A549 (cell line): ENCODE measurements around the gene VAT1. TPM values are rescaled to one million over a fixed set of nuclear protein-coding genes. Genes with fewer than 3 reads are reported as not detected.
"Not testable (repeated sequence)": the region's sequence is repeated elsewhere in the genome, so short reads cannot be mapped to it uniquely, and the experiment has no call there.

Source experiments
- ATAC-seq, 2 experiments: fragments of 200-7000 bp in 1 of 2; fragments of >200 bp in 1 of 2; cut with Nextera tagmentation in 1 of 2; cut with Tn5 transposase in 1 of 2; 3 replicates each; pipeline versions ENCODE4 v1.8.0 to v1.9.1; 2018 to 2020; ENCODE audit warnings: mild to moderate bottlenecking in 1 of 2, moderate library complexity in 1 of 2
- CTCF ChIA-PET: fragments of 300-600 bp; sonication (Branson Sonifier 250); formaldehyde crosslinking; extraction: SDS; loops from one replicate; lab custom pipeline; 2021; ENCODE audit warnings: antibody characterized with exemption, inconsistent platforms; lab: Yijun Ruan, JAX
- POLR2A ChIA-PET: fragments of 350-600 bp; formaldehyde crosslinking; extraction: SDS; loops from one replicate; lab custom pipeline; 2021; ENCODE audit warnings: antibody characterized with exemption, inconsistent platforms; lab: Yijun Ruan, JAX
- DNase-seq, 2 experiments: peaks; one replicate each; pipeline versions ENCODE4 v3.0.0 to v3.0.0-alpha.2; 2011 to 2016; ENCODE audit warnings: low read depth in 1 of 2, low spot score in 1 of 2
- FAIRE-seq: peaks from 2 replicates; lab custom pipeline; 2011; peaks lifted over from hg19 to GRCh38; lab: Jason Lieb, UNC
- H3K27ac ChIP-seq, 2 experiments: fragments of >200 bp; sonication (Bioruptor Twin); formaldehyde crosslinking; 3 replicates each; pipeline ENCODE4 v1.5.1; 2016 to 2017
- H3K4me1 ChIP-seq: fragments of >200 bp; sonication (Bioruptor Twin); formaldehyde crosslinking; 3 replicates; pipeline ENCODE4 v1.6.1; 2016
- H3K4me2 ChIP-seq: fragments of >200 bp; sonication (Bioruptor Twin); formaldehyde crosslinking; 3 replicates; pipeline ENCODE4 v1.6.1; 2016
- H3K4me3 ChIP-seq: fragments of >200 bp; sonication (Bioruptor Twin); formaldehyde crosslinking; 3 replicates; pipeline ENCODE4 v1.5.1; 2016
- H3K9me3 ChIP-seq: fragments of >200 bp; sonication (Bioruptor Twin); formaldehyde crosslinking; 3 replicates; pipeline ENCODE4 v1.6.1; 2016
- BHLHE40 ChIP-seq: IDR thresholded peaks from 2 replicates; pipeline ENCODE4 v1.6.1; 2012; ENCODE audit warnings: low read depth, low read length, inconsistent platforms
- E2F6 ChIP-seq: IDR thresholded peaks from 2 replicates; pipeline ENCODE4 v1.6.1; 2012; ENCODE audit warnings: low read depth, borderline replicate concordance
- EHMT2 ChIP-seq: fragments of 200-600 bp; sonication (generic); IDR thresholded peaks from 2 replicates; pipeline ENCODE4 v1.6.1; 2016; ENCODE audit warnings: antibody characterized with exemption, low read depth, mild to moderate bottlenecking, moderate library complexity
- ELK1 ChIP-seq: fragments of 150-350 bp; IDR thresholded peaks from 2 replicates; pipeline ENCODE4 v1.6.1; 2014; ENCODE audit warnings: low read depth, mild to moderate bottlenecking, low read length
- EP300 ChIP-seq, 2 experiments: fragments of >200 bp; sonication (Bioruptor Twin); formaldehyde crosslinking; IDR thresholded peaks; 2 replicates in 1 of 2; 3 replicates in 1 of 2; pipeline ENCODE4 v1.6.1; 2016 to 2017
- FOXS1 ChIP-seq: fragments of 250-450 bp; sonication (Bioruptor Pico); IDR thresholded peaks from 2 replicates; pipeline ENCODE4 v1.5.0; 2020; ENCODE audit warnings: mild to moderate bottlenecking, moderate library complexity
- HDAC2 ChIP-seq: fragments of 200-600 bp; sonication (generic); IDR thresholded peaks from 2 replicates; pipeline ENCODE4 v1.6.1; 2016
- HOXA7 ChIP-seq: fragments of 250-450 bp; sonication (Bioruptor Pico); IDR thresholded peaks from 2 replicates; pipeline ENCODE4 v1.5.0; 2020; ENCODE audit warnings: mild to moderate bottlenecking, moderate library complexity
- JUN ChIP-seq, 2 experiments: fragments of >200 bp; sonication (Bioruptor Twin); formaldehyde crosslinking; IDR thresholded peaks; 2 replicates in 1 of 2; 3 replicates in 1 of 2; pipeline ENCODE4 v1.6.1; 2016 to 2017
- JUNB ChIP-seq: fragments of >200 bp; sonication (Bioruptor Twin); formaldehyde crosslinking; IDR thresholded peaks from 2 replicates; pipeline ENCODE4 v1.6.1; 2016
- KDM1A ChIP-seq: fragments of 200-600 bp; sonication (generic); IDR thresholded peaks from 2 replicates; pipeline ENCODE4 v1.6.1; 2016; ENCODE audit warnings: low read depth, mild to moderate bottlenecking
- MAFK ChIP-seq: fragments of 450-650 bp; IDR thresholded peaks from 2 replicates; pipeline ENCODE4 v1.6.1; 2014; ENCODE audit not compliant: partially characterized antibody
- MYC ChIP-seq: IDR thresholded peaks from 2 replicates; pipeline ENCODE4 v1.6.1; 2012; ENCODE audit warnings: mild to moderate bottlenecking, inconsistent platforms, low read length, improper control_type of control experiment, borderline replicate concordance
- NFE2L2 ChIP-seq: fragments of 150-350 bp; conservative IDR thresholded peaks from 2 replicates; pipeline ENCODE4 v1.6.1; 2014; ENCODE audit warnings: low read length
- NPAS2 ChIP-seq: fragments of 250-450 bp; sonication (Bioruptor Pico); IDR thresholded peaks from 2 replicates; pipeline ENCODE4 v1.8.0; 2022; ENCODE audit warnings: mild to moderate bottlenecking, moderate library complexity, borderline replicate concordance
- NR3C1 ChIP-seq: fragments of >200 bp; sonication (Bioruptor Twin); formaldehyde crosslinking; IDR thresholded peaks from 3 replicates; pipeline ENCODE4 v1.6.1; 2017
- POLR2A ChIP-seq: IDR thresholded peaks from 2 replicates; pipeline ENCODE4 v1.6.1; 2012; ENCODE audit warnings: mild to moderate bottlenecking, low read length
- RCOR1 ChIP-seq: fragments of 150-350 bp; IDR thresholded peaks from 2 replicates; pipeline ENCODE4 v1.6.1; 2014; ENCODE audit warnings: antibody characterized with exemption, low read length, low read depth
- RNF2 ChIP-seq: fragments of 200-600 bp; sonication (generic); IDR thresholded peaks from 2 replicates; pipeline ENCODE4 v1.6.1; 2016; ENCODE audit warnings: low read depth, mild to moderate bottlenecking, antibody characterized with exemption, moderate library complexity, borderline replicate concordance
- ZC3H11A ChIP-seq: fragments of 450-650 bp; IDR thresholded peaks from 2 replicates; pipeline ENCODE4 v1.6.1; 2014; ENCODE audit warnings: antibody characterized with exemption, mild to moderate bottlenecking
- ZSCAN20 ChIP-seq: fragments of 250-450 bp; sonication (Bioruptor Pico); IDR thresholded peaks from 2 replicates; pipeline ENCODE4 v1.8.0; 2022; ENCODE audit warnings: mild to moderate bottlenecking, moderate library complexity
- WGBS: methylation state at CpG from one replicate; pipeline ENCODE4 v1.1.6; 2017; ENCODE audit errors: missing lambda C conversion rate; 5-methylcytosine and 5-hydroxymethylcytosine counted together
- polyA plus RNA-seq, 4 experiments: library from polyadenylated mRNA; depleted of rRNA in 3 of 4; stranded (reverse); fragments of >200 nt; fragmentation: RNase III in 1 of 4; extraction: RNeasy Plus Mini Kit Qiagen cat#74134 plus additional on column Dnase treatment in 1 of 4; gene quantifications; 2 replicates in 3 of 4; 3 replicates in 1 of 4; pipeline ENCODE4 v1.2.3, GENCODE V29; 2011 to 2017
- TF ChIP-seq, protein P1 (sequence below): fragments of 250-450 bp; sonication (Bioruptor Pico); IDR thresholded peaks from 2 replicates; pipeline ENCODE4 v1.5.0; 2020; ENCODE audit warnings: low read depth, mild to moderate bottlenecking, moderate library complexity
- TF ChIP-seq, protein P2 (sequence below): IDR thresholded peaks from 2 replicates; pipeline ENCODE4 v1.6.1; 2012
- TF ChIP-seq, protein P3 (sequence below): fragments of >200 bp; sonication (Bioruptor Twin); formaldehyde crosslinking; IDR thresholded peaks from 3 replicates; pipeline ENCODE4 v1.5.1; 2016

Gene VAT1
- polyA plus RNA-seq, 2 of the 4 experiments (the other 2 are of a cell fraction): 153 to 167 TPM

DNA sequence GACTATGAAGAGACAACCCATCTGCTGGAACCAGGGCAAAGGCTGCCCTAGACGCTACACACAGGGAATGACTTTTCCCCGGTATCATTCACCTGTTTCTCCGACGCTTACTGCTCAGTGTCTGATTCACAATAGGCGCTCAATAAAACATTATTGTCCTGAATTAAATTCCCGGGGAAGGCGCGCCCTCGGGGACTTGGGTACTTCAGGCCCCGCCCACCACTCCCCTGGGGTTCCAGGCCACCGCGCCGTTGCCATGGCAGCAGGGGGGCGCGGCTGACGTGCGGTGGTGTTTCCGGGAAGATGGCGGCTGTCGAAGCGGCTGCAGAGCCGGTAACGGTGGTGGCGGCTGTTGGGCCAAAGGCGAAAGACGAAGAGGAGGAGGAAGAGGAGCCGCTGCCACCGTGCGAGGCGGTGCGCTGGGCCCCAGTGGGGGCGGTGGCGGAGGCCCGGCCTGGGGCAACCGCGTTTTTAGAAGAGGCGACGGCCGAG, 41.9 kb downstream of the VAT1 start, which contains the start of gene RUNDC1 (continued):
- TF ChIP-seq MYC: no peak
- TF ChIP-seq NR3C1: no peak
- peak; percentile 94 for TF ChIP-seq POLR2A
- TF ChIP-seq, protein P1, sequence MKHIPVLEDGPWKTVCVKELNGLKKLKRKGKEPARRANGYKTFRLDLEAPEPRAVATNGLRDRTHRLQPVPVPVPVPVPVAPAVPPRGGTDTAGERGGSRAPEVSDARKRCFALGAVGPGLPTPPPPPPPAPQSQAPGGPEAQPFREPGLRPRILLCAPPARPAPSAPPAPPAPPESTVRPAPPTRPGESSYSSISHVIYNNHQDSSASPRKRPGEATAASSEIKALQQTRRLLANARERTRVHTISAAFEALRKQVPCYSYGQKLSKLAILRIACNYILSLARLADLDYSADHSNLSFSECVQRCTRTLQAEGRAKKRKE: no peak
- no peak for TF ChIP-seq RCOR1
- TF ChIP-seq ZC3H11A: no peak
- TF ChIP-seq FOXS1 (CRISPR knock-in tag): no peak
- TF ChIP-seq NPAS2: no peak
- no peak for TF ChIP-seq E2F6
- TF ChIP-seq, protein P2, sequence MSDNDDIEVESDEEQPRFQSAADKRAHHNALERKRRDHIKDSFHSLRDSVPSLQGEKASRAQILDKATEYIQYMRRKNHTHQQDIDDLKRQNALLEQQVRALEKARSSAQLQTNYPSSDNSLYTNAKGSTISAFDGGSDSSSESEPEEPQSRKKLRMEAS: peak; percentile 42
- no peak for TF ChIP-seq EP300 (IDR thresholded peaks at IDR 0.05)
- no peak for TF ChIP-seq EHMT2
- peak; percentile 62 to 89; a peak in 2 of 5 replicates for TF ChIP-seq JUN (IDR thresholded peaks at IDR 0.05)
- TF ChIP-seq BHLHE40: no peak
- TF ChIP-seq RNF2: no peak
- no peak for TF ChIP-seq JUNB
- no peak for TF ChIP-seq ZSCAN20 (CRISPR knock-in tag)
- no peak for TF ChIP-seq HOXA7 (CRISPR knock-in tag)
- TF ChIP-seq, protein P3, sequence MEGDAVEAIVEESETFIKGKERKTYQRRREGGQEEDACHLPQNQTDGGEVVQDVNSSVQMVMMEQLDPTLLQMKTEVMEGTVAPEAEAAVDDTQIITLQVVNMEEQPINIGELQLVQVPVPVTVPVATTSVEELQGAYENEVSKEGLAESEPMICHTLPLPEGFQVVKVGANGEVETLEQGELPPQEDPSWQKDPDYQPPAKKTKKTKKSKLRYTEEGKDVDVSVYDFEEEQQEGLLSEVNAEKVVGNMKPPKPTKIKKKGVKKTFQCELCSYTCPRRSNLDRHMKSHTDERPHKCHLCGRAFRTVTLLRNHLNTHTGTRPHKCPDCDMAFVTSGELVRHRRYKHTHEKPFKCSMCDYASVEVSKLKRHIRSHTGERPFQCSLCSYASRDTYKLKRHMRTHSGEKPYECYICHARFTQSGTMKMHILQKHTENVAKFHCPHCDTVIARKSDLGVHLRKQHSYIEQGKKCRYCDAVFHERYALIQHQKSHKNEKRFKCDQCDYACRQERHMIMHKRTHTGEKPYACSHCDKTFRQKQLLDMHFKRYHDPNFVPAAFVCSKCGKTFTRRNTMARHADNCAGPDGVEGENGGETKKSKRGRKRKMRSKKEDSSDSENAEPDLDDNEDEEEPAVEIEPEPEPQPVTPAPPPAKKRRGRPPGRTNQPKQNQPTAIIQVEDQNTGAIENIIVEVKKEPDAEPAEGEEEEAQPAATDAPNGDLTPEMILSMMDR: no peak
- no peak for TF ChIP-seq MAFK
- TF ChIP-seq HDAC2: no peak
- no peak for TF ChIP-seq NFE2L2

DNA sequence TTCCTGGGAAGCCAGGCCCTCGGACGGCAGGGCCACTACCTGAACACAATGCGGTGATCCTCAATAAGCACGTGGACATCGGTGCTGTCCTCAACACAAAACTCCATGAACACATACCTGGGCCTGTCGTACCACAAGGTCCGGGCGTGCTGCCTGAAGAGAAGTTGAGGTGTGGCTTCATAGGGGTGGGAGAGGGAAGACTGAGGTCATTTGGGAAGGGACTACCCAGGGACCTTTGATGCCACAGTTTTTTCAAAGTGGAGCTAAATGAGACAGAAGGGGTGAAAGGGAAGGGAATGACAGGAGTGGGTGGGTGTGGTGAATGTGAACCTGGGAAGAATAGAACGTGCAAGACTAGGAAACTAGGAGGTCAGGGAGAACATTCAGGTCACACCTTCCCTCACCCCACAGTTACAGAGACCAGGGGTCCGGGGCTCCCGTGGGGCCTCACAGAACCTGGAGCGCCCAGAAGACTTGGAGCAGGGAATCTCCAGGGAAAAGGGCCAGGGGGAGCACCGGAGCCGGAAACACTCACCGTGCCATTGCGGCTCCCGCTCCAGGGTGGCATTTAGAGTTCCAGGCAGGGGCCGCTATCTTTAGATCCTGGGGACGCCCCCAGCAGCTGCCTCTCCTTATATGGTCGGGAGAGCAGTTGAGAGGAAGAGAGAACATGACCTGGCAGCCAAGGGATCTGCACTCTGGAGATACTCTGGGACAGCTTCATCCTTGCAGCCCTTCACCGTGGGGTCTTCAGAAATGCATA, 42.5 kb downstream of the VAT1 start, which contains the start of gene PTGES3L:
PTGES3L (minus strand) TSS at position 570 of the 763 bp plus-strand sequence; CDS start at position 543, 27 bp downstream.
- Histone ChIP-seq H3K9me3 (no peaks in the 10 kb centered on the region), H3K4me2 (peak within 1 kb of the TSS; percentile 95), H3K4me3 (peak within 1 kb of the TSS; percentile 86), H3K27ac (peak within 1 kb of the TSS; percentile 89 to 96), H3K4me1 (peaks cover 26% of the 10 kb centered on the region)
- DNase-seq (peak; percentile 48 to 57), FAIRE-seq (no peak), ATAC-seq (peak; percentile 51 to 61; a peak in 5 of 6 replicates)
- CTCF ChIA-PET: interaction anchor here (1.0 to 11.1 kb wide), 7 partner anchors 11 to 141 kb away, joined by 3 to 86 read pairs (median 3); partner anchors contain the start of gene RPL27
- peak; percentile 60; the same call in 1 of the 2 replicates for TF ChIP-seq ELK1
- TF ChIP-seq ZC3H11A: no peak
- TF ChIP-seq KDM1A: no peak
- 52% methylated on average over 19 of the region's 21 CpGs for WGBS
- POLR2A ChIA-PET: interaction anchor here (2.0 kb wide), 1 partner anchor 18 kb away, joined by 36 read pairs; the partner anchor contains the start of gene RPL27

DNA sequence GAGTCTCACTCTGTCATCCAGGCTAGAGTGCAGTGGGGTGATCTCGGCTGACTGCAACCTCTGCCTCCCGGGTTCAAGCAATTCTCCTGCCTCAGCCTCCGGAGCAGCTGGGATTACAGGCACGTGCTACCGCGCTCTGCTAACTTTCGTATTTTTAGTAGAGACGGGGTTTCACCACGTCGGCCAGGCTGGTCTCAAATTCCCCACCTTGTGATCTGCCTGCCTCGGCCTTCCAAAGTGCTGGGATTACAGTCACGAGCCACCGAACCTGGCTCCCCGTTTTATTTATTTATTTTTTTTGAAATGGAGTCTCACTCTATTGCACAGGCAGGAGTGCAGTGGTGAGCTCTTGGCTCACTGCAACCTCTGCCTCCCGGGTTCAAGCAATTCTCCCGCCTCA, 46.5 kb downstream of the VAT1 start:
- H3K4me3 ChIP-seq, H3K9me3 ChIP-seq, H3K27ac ChIP-seq, H3K4me1 ChIP-seq, H3K4me2 ChIP-seq, DNase-seq, FAIRE-seq, ATAC-seq: not testable (repeated sequence)
- CTCF ChIA-PET: interaction anchor here (0.8 to 1.4 kb wide), 3 partner anchors 22 to 155 kb away, joined by 3 to 5 read pairs (median 4); partner anchors contain the start of gene RPL27
- 89% methylated on average over 16 of the region's 16 CpGs for WGBS
- POLR2A ChIA-PET: interaction anchor here (2.4 kb wide), 1 partner anchor 22 kb away, joined by 9 read pairs; the partner anchor contains the start of gene RPL27
